Measurements from ENCODE around the gene TRAFD1.

Gene TRAFD1

GRCh38 chr12:112185093-112185923 is 59.9 kb downstream of the TRAFD1 start:
- no peak overlapping the region for H3K9ac ChIP-seq (ENCODE audit: low read length)

GRCh38 chr12:112188130-112188830 is 62.9 kb downstream of the TRAFD1 start:
- H3K9ac ChIP-seq (ENCODE audit: low read length) = no peak overlapping the region
- no peak overlapping the region for H3K4me3 ChIP-seq (ENCODE audit: low read length)
- no peaks in the 10 kb centered on the region for H3K4me1 ChIP-seq (ENCODE audit: control insufficient read depth, insufficient read depth, low read length)
- H3K27me3 ChIP-seq (ENCODE audit: control insufficient read depth, insufficient read depth, low read length) = no peaks in the 10 kb centered on the region
- H3K36me3 ChIP-seq (ENCODE audit: control insufficient read depth, insufficient read depth, low read length) = peaks cover 6% of the 10 kb centered on the region
- no peaks in the 10 kb centered on the region for H3K9me3 ChIP-seq (ENCODE audit: control insufficient read depth, low read length)

More at GRCh38 chr12:112185093-112185923, 59.9 kb downstream of the TRAFD1 start:
- Histone ChIP-seq H3K4me3 (ENCODE audit: low read length) (no peak overlapping the region), H3K36me3 (ENCODE audit: control insufficient read depth, insufficient read depth, low read length) (peaks cover 6% of the 10 kb centered on the region), H3K4me1 (ENCODE audit: control insufficient read depth, insufficient read depth, low read length) (no peaks in the 10 kb centered on the region), H3K27me3 (ENCODE audit: control insufficient read depth, insufficient read depth, low read length) (no peaks in the 10 kb centered on the region), H3K9me3 (ENCODE audit: control insufficient read depth, low read length) (no peaks in the 10 kb centered on the region)

GRCh38 chr12:112190231-112191025 is 65.1 kb downstream of the TRAFD1 start:
- Histone ChIP-seq H3K36me3 (ENCODE audit: control insufficient read depth, insufficient read depth, low read length) (peaks cover 12% of the 10 kb centered on the region), H3K4me1 (ENCODE audit: control insufficient read depth, insufficient read depth, low read length) (no peaks in the 10 kb centered on the region), H3K4me3 (ENCODE audit: low read length) (no peak overlapping the region), H3K27me3 (ENCODE audit: control insufficient read depth, insufficient read depth, low read length) (no peaks in the 10 kb centered on the region), H3K9me3 (ENCODE audit: control insufficient read depth, low read length) (no peaks in the 10 kb centered on the region), H3K9ac (ENCODE audit: low read length) (no peak overlapping the region)

- H3K4me1 ChIP-seq (ENCODE audit: control insufficient read depth, insufficient read depth, low read length) = no peaks in the 10 kb centered on the region
- H3K9ac ChIP-seq (ENCODE audit: low read length) = no peak overlapping the region
- H3K4me3 ChIP-seq (ENCODE audit: low read length) = no peak overlapping the region
- no peaks in the 10 kb centered on the region for H3K27me3 ChIP-seq (ENCODE audit: control insufficient read depth, insufficient read depth, low read length)
- H3K9me3 ChIP-seq (ENCODE audit: control insufficient read depth, low read length) = no peaks in the 10 kb centered on the region
- peaks cover 12% of the 10 kb centered on the region for H3K36me3 ChIP-seq (ENCODE audit: control insufficient read depth, insufficient read depth, low read length)
Observed at GRCh38 chr12:112191201-112191600, 65.8 kb downstream of the TRAFD1 start.

- Histone ChIP-seq H3K36me3 (ENCODE audit: control insufficient read depth, insufficient read depth, low read length) (peaks cover 12% of the 10 kb centered on the region), H3K9ac (ENCODE audit: low read length) (no peak overlapping the region), H3K9me3 (ENCODE audit: control insufficient read depth, low read length) (no peaks in the 10 kb centered on the region), H3K4me3 (ENCODE audit: low read length) (no peak overlapping the region), H3K27me3 (ENCODE audit: control insufficient read depth, insufficient read depth, low read length) (no peaks in the 10 kb centered on the region), H3K4me1 (ENCODE audit: control insufficient read depth, insufficient read depth, low read length) (no peaks in the 10 kb centered on the region)
Observed at GRCh38 chr12:112191840-112192321, 66.5 kb downstream of the TRAFD1 start.

GRCh38 chr12:112192475-112192874 is 67.1 kb downstream of the TRAFD1 start:
- no peak overlapping the region for H3K4me3 ChIP-seq (ENCODE audit: low read length)
- H3K27me3 ChIP-seq (ENCODE audit: control insufficient read depth, insufficient read depth, low read length) = no peaks in the 10 kb centered on the region
- H3K9ac ChIP-seq (ENCODE audit: low read length) = no peak overlapping the region
- no peaks in the 10 kb centered on the region for H3K4me1 ChIP-seq (ENCODE audit: control insufficient read depth, insufficient read depth, low read length)
- H3K9me3 ChIP-seq (ENCODE audit: control insufficient read depth, low read length) = no peaks in the 10 kb centered on the region
- peaks cover 12% of the 10 kb centered on the region for H3K36me3 ChIP-seq (ENCODE audit: control insufficient read depth, insufficient read depth, low read length)

GRCh38 chr12:112194601-112195247 is 69.4 kb downstream of the TRAFD1 start:
- peaks cover 12% of the 10 kb centered on the region for H3K36me3 ChIP-seq (ENCODE audit: control insufficient read depth, insufficient read depth, low read length)

GRCh38 chr12:112196196-112196875 is 71.0 kb downstream of the TRAFD1 start:
- Histone ChIP-seq H3K9ac (ENCODE audit: low read length) (no peak overlapping the region), H3K4me1 (ENCODE audit: control insufficient read depth, insufficient read depth, low read length) (no peaks in the 10 kb centered on the region), H3K4me3 (ENCODE audit: low read length) (no peak overlapping the region), H3K27me3 (ENCODE audit: control insufficient read depth, insufficient read depth, low read length) (no peaks in the 10 kb centered on the region), H3K36me3 (ENCODE audit: control insufficient read depth, insufficient read depth, low read length) (peaks cover 12% of the 10 kb centered on the region), H3K9me3 (ENCODE audit: control insufficient read depth, low read length) (no peaks in the 10 kb centered on the region)

More at GRCh38 chr12:112194601-112195247, 69.4 kb downstream of the TRAFD1 start:
- H3K9ac ChIP-seq (ENCODE audit: low read length) = no peak overlapping the region
- H3K27me3 ChIP-seq (ENCODE audit: control insufficient read depth, insufficient read depth, low read length) = no peaks in the 10 kb centered on the region
- no peaks in the 10 kb centered on the region for H3K9me3 ChIP-seq (ENCODE audit: control insufficient read depth, low read length)
- H3K4me3 ChIP-seq (ENCODE audit: low read length) = no peak overlapping the region
- no peaks in the 10 kb centered on the region for H3K4me1 ChIP-seq (ENCODE audit: control insufficient read depth, insufficient read depth, low read length)

GRCh38 chr12:112198120-112198733 is 72.9 kb downstream of the TRAFD1 start:
- no peak overlapping the region for H3K4me3 ChIP-seq (ENCODE audit: low read length)
- H3K27me3 ChIP-seq (ENCODE audit: control insufficient read depth, insufficient read depth, low read length) = no peaks in the 10 kb centered on the region
- H3K36me3 ChIP-seq (ENCODE audit: control insufficient read depth, insufficient read depth, low read length) = peaks cover 12% of the 10 kb centered on the region
- H3K9me3 ChIP-seq (ENCODE audit: control insufficient read depth, low read length) = no peaks in the 10 kb centered on the region
- no peaks in the 10 kb centered on the region for H3K4me1 ChIP-seq (ENCODE audit: control insufficient read depth, insufficient read depth, low read length)
- H3K9ac ChIP-seq (ENCODE audit: low read length) = no peak overlapping the region

GRCh38 chr12:112199136-112199535 is 73.8 kb downstream of the TRAFD1 start:
- H3K27me3 ChIP-seq (ENCODE audit: control insufficient read depth, insufficient read depth, low read length) = no peaks in the 10 kb centered on the region
- H3K36me3 ChIP-seq (ENCODE audit: control insufficient read depth, insufficient read depth, low read length) = peaks cover 8% of the 10 kb centered on the region
- no peaks in the 10 kb centered on the region for H3K9me3 ChIP-seq (ENCODE audit: control insufficient read depth, low read length)
- H3K4me1 ChIP-seq (ENCODE audit: control insufficient read depth, insufficient read depth, low read length) = no peaks in the 10 kb centered on the region
- H3K9ac ChIP-seq (ENCODE audit: low read length) = no peak overlapping the region
- H3K4me3 ChIP-seq (ENCODE audit: low read length) = no peak overlapping the region

All from mucosa of stomach (tissue), 1 donor.